D721Med (cell line): ENCODE measurements around the gene RFX3.

ENCODE experiments used
- DNase-seq: peaks from one replicate; pipeline ENCODE4 v3.0.0; 2011; ENCODE audit warnings: low spot score; ENCODE audit not compliant: insufficient read length
- FAIRE-seq: peaks from 2 replicates; lab custom pipeline; 2011; peaks lifted over from hg19 to GRCh38; lab: Jason Lieb, UNC
- CTCF ChIP-seq: IDR thresholded peaks from 2 replicates; pipeline ENCODE4 v1.5.1; 2012; ENCODE audit warnings: mild to moderate bottlenecking, control low read depth; ENCODE audit not compliant: insufficient read depth; ENCODE audit errors: missing control alignments

RFX3 gene

GRCh38 chr9:3186751-3187150 lies 339.1 kb downstream of the RFX3 start:
- FAIRE-seq: no peak
- no peak for TF ChIP-seq CTCF
- no peak for DNase-seq

GRCh38 chr9:3181049-3181953 lies 344.5 kb downstream of the RFX3 start:
- no peak for FAIRE-seq

GRCh38 chr9:3180696-3181048 lies 345.1 kb downstream of the RFX3 start:
- FAIRE-seq: no peak
- DNase-seq: no peak
- no peak for TF ChIP-seq CTCF

More at GRCh38 chr9:3181049-3181953, 344.5 kb downstream of the RFX3 start:
- DNase-seq: peak; percentile 15
- peak; percentile 79 for TF ChIP-seq CTCF

- TF ChIP-seq CTCF: no peak
- FAIRE-seq (no peak), DNase-seq (no peak)
These were observed 346.1 kb downstream of the RFX3 start for GRCh38 chr9:3179711-3180110.

GRCh38 chr9:3177936-3178335 lies 347.9 kb downstream of the RFX3 start:
- DNase-seq (no peak), FAIRE-seq (no peak)
- TF ChIP-seq CTCF: no peak

- no peak for TF ChIP-seq CTCF
- DNase-seq: no peak
- no peak for FAIRE-seq
These were observed 348.5 kb downstream of the RFX3 start for GRCh38 chr9:3177146-3177761.

- DNase-seq (no peak), FAIRE-seq (peak; percentile 61)
- no peak for TF ChIP-seq CTCF
These were observed 352.4 kb downstream of the RFX3 start for GRCh38 chr9:3173374-3173773.
